HG02678 (cell line): ENCODE data around the gene FOS.
"Not testable (repeated sequence)": the region's sequence is repeated elsewhere in the genome, so short reads cannot be mapped to it uniquely, and the experiment has no call there.

Experiments used
- ATAC-seq: cut with Tn5 transposase; IDR thresholded peaks from one replicate; pipeline ENCODE4 v1.9.1; 2021; ENCODE audit warnings: mild to moderate bottlenecking, moderate library complexity; ENCODE audit not compliant: unreplicated experiment

Gene FOS

GRCh38 chr14:75274899-75275569, 3.6 kb upstream of the FOS start:
- ATAC-seq: no peak

- ATAC-seq: no peak
Measured at GRCh38 chr14:75275598-75275997, 3.0 kb upstream of the FOS start.

- no peak for ATAC-seq
Measured at GRCh38 chr14:75277008-75277814, 1.4 kb upstream of the FOS start.

- ATAC-seq: no peak
Measured at GRCh38 chr14:75277815-75278421, 710 bp upstream of the FOS start.

GRCh38 chr14:75279153-75279762, 630 bp downstream of the FOS start:
- no peak for ATAC-seq

GRCh38 chr14:75279763-75280290, 1.2 kb downstream of the FOS start:
- no peak for ATAC-seq

- ATAC-seq: no peak
Measured at GRCh38 chr14:75280291-75280830, 1.7 kb downstream of the FOS start.

GRCh38 chr14:75280831-75281653, 2.4 kb downstream of the FOS start:
- no peak for ATAC-seq

- no peak for ATAC-seq
Measured at GRCh38 chr14:75281654-75282019, 3.0 kb downstream of the FOS start.

- ATAC-seq: no peak
Measured at GRCh38 chr14:75282170-75282554, 3.5 kb downstream of the FOS start.

GRCh38 chr14:75282555-75283161, 4.0 kb downstream of the FOS start:
- not testable (repeated sequence) for ATAC-seq

- ATAC-seq: no peak
Measured at GRCh38 chr14:75283162-75283832, 4.7 kb downstream of the FOS start.

- no peak for ATAC-seq
Measured at GRCh38 chr14:75283833-75284563, 5.4 kb downstream of the FOS start.

- ATAC-seq: no peak
Measured at GRCh38 chr14:75285331-75285730, 6.7 kb downstream of the FOS start.

GRCh38 chr14:75286313-75286712, 7.7 kb downstream of the FOS start:
- ATAC-seq: no peak

- ATAC-seq: no peak
Measured at GRCh38 chr14:75289840-75290388, 11.3 kb downstream of the FOS start.

GRCh38 chr14:75290851-75291250, 12.2 kb downstream of the FOS start:
- ATAC-seq: no peak

- ATAC-seq: no peak
Measured at GRCh38 chr14:75291331-75291730, 12.7 kb downstream of the FOS start.
